Measurements from ENCODE around the gene OCLN. TPM values are rescaled to one million over a fixed set of nuclear protein-coding genes. Genes with fewer than 3 reads are reported as not detected.
"Not testable (repeated sequence)": the region's sequence is repeated elsewhere in the genome, so short reads cannot be mapped to it uniquely, and the experiment has no call there.

OCLN gene
- total RNA-seq = 0.53 TPM

- Histone ChIP-seq H3K9me3 (no peaks in the 10 kb centered on the region), H3K4me3 (peak within 1 kb of the TSS; percentile 68 to 80), H3K27ac (no peak within 1 kb of the TSS), H3K36me3 (no peaks in the 10 kb centered on the region), H3K4me1 (peaks cover 0 to 5% of the 10 kb centered on the region in 2 donors), H3K27me3 (no peaks in the 10 kb centered on the region)
- intact Hi-C loops (cut with DNase I) = no loop called here
- TF ChIP-seq CTCF (IDR thresholded peaks at IDR 0.05) = no peak
- peak in 1 of 2 donors; percentile 59 for DNase-seq (ENCODE audit: low spot score in 2 of 2)
Observed at GRCh38 chr5:69492391-69492922, at the start of gene OCLN. OCLN (plus strand) TSS chr5:69492790; CDS start chr5:69504245, 11,455 bp downstream.

GRCh38 chr5:69444127-69444754 is 48.3 kb upstream of the OCLN start:
- Histone ChIP-seq H3K4me1 (no peaks in the 10 kb centered on the region), H3K4me3 (no peak overlapping the region), H3K27ac (no peak overlapping the region), H3K27me3 (no peaks in the 10 kb centered on the region), H3K36me3 (no peaks in the 10 kb centered on the region), H3K9me3 (no peaks in the 10 kb centered on the region)
- TF ChIP-seq CTCF (IDR thresholded peaks at IDR 0.05) = no peak
- intact Hi-C loops (cut with DNase I) = no loop called here
- DNase-seq (ENCODE audit: low spot score in 2 of 2) = no peak

- Histone ChIP-seq H3K9me3 (no peaks in the 10 kb centered on the region), H3K36me3 (no peaks in the 10 kb centered on the region), H3K27ac (no peak overlapping the region), H3K4me1 (no peaks in the 10 kb centered on the region), H3K4me3 (no peak overlapping the region), H3K27me3 (no peaks in the 10 kb centered on the region)
- intact Hi-C loops (cut with DNase I) = no loop called here
- no peak for TF ChIP-seq CTCF (IDR thresholded peaks at IDR 0.05)
- no peak for DNase-seq (ENCODE audit: low spot score in 2 of 2)
Observed at GRCh38 chr5:69449511-69449910, 43.1 kb upstream of the OCLN start.

GRCh38 chr5:69450116-69450515 is 42.5 kb upstream of the OCLN start:
- H3K36me3 ChIP-seq = no peaks in the 10 kb centered on the region
- no peaks in the 10 kb centered on the region for H3K9me3 ChIP-seq
- no peaks in the 10 kb centered on the region for H3K27me3 ChIP-seq
- no peak overlapping the region for H3K27ac ChIP-seq
- DNase-seq (ENCODE audit: low spot score in 2 of 2) = no peak
- no peaks in the 10 kb centered on the region for H3K4me1 ChIP-seq
- no peak for TF ChIP-seq CTCF (IDR thresholded peaks at IDR 0.05)
- intact Hi-C loops (cut with DNase I) = no loop called here
- no peak overlapping the region for H3K4me3 ChIP-seq

- DNase-seq (ENCODE audit: low spot score in 2 of 2) = not testable (repeated sequence)
Observed at GRCh38 chr5:69450527-69450926, 42.1 kb upstream of the OCLN start.

GRCh38 chr5:69451941-69452647 is 40.5 kb upstream of the OCLN start:
- Histone ChIP-seq H3K4me3 (no peak overlapping the region), H3K27ac (no peak overlapping the region), H3K36me3 (no peaks in the 10 kb centered on the region), H3K9me3 (no peaks in the 10 kb centered on the region), H3K27me3 (no peaks in the 10 kb centered on the region), H3K4me1 (no peaks in the 10 kb centered on the region)
- TF ChIP-seq CTCF (IDR thresholded peaks at IDR 0.05) = no peak
- DNase-seq (ENCODE audit: low spot score in 2 of 2) = no peak
- intact Hi-C loops (cut with DNase I) = no loop called here

More at GRCh38 chr5:69450527-69450926, 42.1 kb upstream of the OCLN start:
- H3K4me1 ChIP-seq; H3K9me3 ChIP-seq; intact Hi-C loops (cut with DNase I); H3K4me3 ChIP-seq; H3K27ac ChIP-seq; H3K36me3 ChIP-seq; H3K27me3 ChIP-seq: not testable (repeated sequence)

GRCh38 chr5:69453487-69453886 is 39.1 kb upstream of the OCLN start:
- H3K27me3 ChIP-seq; H3K4me3 ChIP-seq; DNase-seq (ENCODE audit: low spot score in 2 of 2); H3K9me3 ChIP-seq; H3K27ac ChIP-seq; H3K36me3 ChIP-seq; H3K4me1 ChIP-seq; intact Hi-C loops (cut with DNase I): not testable (repeated sequence)

All from ascending aorta (tissue), 2 donors.